Right atrium auricular region (tissue), 2 donors: ENCODE measurements around the gene TTC31. TPM values are rescaled to one million over a fixed set of nuclear protein-coding genes. Genes with fewer than 3 reads are reported as not detected.
A peak's percentile ranks its signal among the peaks of the same experiment; 100 is the strongest.

ENCODE experiments used
- DNase-seq: peaks from one replicate; pipeline ENCODE4 v3.0.0-alpha.2; 2019; ENCODE audit warnings: low spot score
- H3K27ac ChIP-seq, 2 donors: fragments of 200-600 bp; sonication (generic); 1 replicate in 1 of 2; 2 replicates in 1 of 2; pipeline ENCODE4 v1.5.1; 2016 to 2019
- H3K27me3 ChIP-seq, 2 donors: fragments of 200-600 bp; sonication (generic); one replicate each; pipeline versions ENCODE4 v1.5.1 to v1.6.0; 2017 to 2019
- H3K36me3 ChIP-seq: fragments of 200-600 bp; sonication (generic); one replicate; pipeline ENCODE4 v1.5.1; 2016
- H3K4me1 ChIP-seq, 2 donors: fragments of 200-600 bp; sonication (generic); one replicate each; pipeline versions ENCODE4 v1.5.1 to v1.6.0; 2017 to 2019
- H3K4me3 ChIP-seq, 2 donors: fragments of 200-600 bp; sonication (generic); 1 replicate in 1 of 2; 2 replicates in 1 of 2; pipeline ENCODE4 v1.5.1; 2017 to 2019; ENCODE audit warnings: mild to moderate bottlenecking in 1 of 2, moderate library complexity in 1 of 2
- H3K9me3 ChIP-seq, 2 donors: fragments of 200-600 bp; sonication (generic); one replicate each; pipeline ENCODE4 v1.5.1; 2019
- CTCF ChIP-seq, 2 donors: fragments of 200-600 bp; sonication (generic); IDR thresholded peaks; one replicate each; pipeline ENCODE4 v1.5.1; 2019; ENCODE audit warnings: antibody characterized with exemption in 2 of 2
- total RNA-seq, 2 donors: library from RNA; depleted of rRNA; stranded (reverse); fragments of >200 nt; gene quantifications; one replicate each; pipeline ENCODE4 v1.1.0, GENCODE V29; 2016

TTC31 gene
- total RNA-seq, 2 donors from 2014 or later: 9.1 to 9.6 TPM

GRCh38 chr2:74526649-74527230, 43.9 kb downstream of the TTC31 start:
- Histone ChIP-seq H3K27me3 (no peaks in the 10 kb centered on the region), H3K4me3 (no peak overlapping the region), H3K9me3 (no peaks in the 10 kb centered on the region), H3K36me3 (peaks cover 22% of the 10 kb centered on the region), H3K27ac (no peak overlapping the region), H3K4me1 (peaks cover 0 to 28% of the 10 kb centered on the region in 2 donors)
- no peak for DNase-seq
- no peak for TF ChIP-seq CTCF (IDR thresholded peaks at IDR 0.05)

- H3K27me3 ChIP-seq: no peaks in the 10 kb centered on the region
- no peak for DNase-seq
- no peak overlapping the region for H3K27ac ChIP-seq
- H3K4me3 ChIP-seq: no peak overlapping the region
- H3K9me3 ChIP-seq: no peaks in the 10 kb centered on the region
- H3K36me3 ChIP-seq: peaks cover 26% of the 10 kb centered on the region
- no peak for TF ChIP-seq CTCF (IDR thresholded peaks at IDR 0.05)
- H3K4me1 ChIP-seq: peaks cover 0 to 30% of the 10 kb centered on the region in 2 donors
Observed at GRCh38 chr2:74527741-74528140, 44.9 kb downstream of the TTC31 start.

- Histone ChIP-seq H3K4me1 (peaks cover 0 to 30% of the 10 kb centered on the region in 2 donors), H3K9me3 (no peaks in the 10 kb centered on the region), H3K27me3 (no peaks in the 10 kb centered on the region), H3K27ac (peak overlapping the region; percentile 78 to 87), H3K4me3 (peak overlapping the region; percentile 68 to 89), H3K36me3 (peaks cover 36% of the 10 kb centered on the region)
- DNase-seq: no peak
- no peak for TF ChIP-seq CTCF (IDR thresholded peaks at IDR 0.05)
Observed at GRCh38 chr2:74528600-74529356, 45.9 kb downstream of the TTC31 start.

GRCh38 chr2:74529357-74530238, 46.7 kb downstream of the TTC31 start, which contains the start of the genes AUP1 and HTRA2:
Gene AUP1 (minus strand): TSS chr2:74529706. CDS start chr2:74529629, 77 bp downstream.
Gene HTRA2 (plus strand): TSS chr2:74529933. CDS start chr2:74530007, 74 bp downstream.
- no peaks in the 10 kb centered on the region for H3K27me3 ChIP-seq
- peaks cover 0 to 30% of the 10 kb centered on the region in 2 donors for H3K4me1 ChIP-seq
- peak; percentile 98 for DNase-seq
- H3K36me3 ChIP-seq: peaks cover 36% of the 10 kb centered on the region
- H3K9me3 ChIP-seq: no peaks in the 10 kb centered on the region
- peak within 1 kb of the TSS; percentile 68 to 89 for H3K4me3 ChIP-seq
- peak within 1 kb of the TSS; percentile 78 to 87 for H3K27ac ChIP-seq
- no peak for TF ChIP-seq CTCF (IDR thresholded peaks at IDR 0.05)

GRCh38 chr2:74530239-74531187, 47.6 kb downstream of the TTC31 start:
- no peak for DNase-seq
- peaks cover 0 to 30% of the 10 kb centered on the region in 2 donors for H3K4me1 ChIP-seq
- no peaks in the 10 kb centered on the region for H3K9me3 ChIP-seq
- peak overlapping the region; percentile 68 to 89 for H3K4me3 ChIP-seq
- H3K27me3 ChIP-seq: no peaks in the 10 kb centered on the region
- TF ChIP-seq CTCF (IDR thresholded peaks at IDR 0.05): no peak
- H3K27ac ChIP-seq: peak overlapping the region; percentile 78 to 87
- peaks cover 36% of the 10 kb centered on the region for H3K36me3 ChIP-seq
